Measurements from ENCODE around the gene AAK1. TPM values are rescaled to one million over a fixed set of nuclear protein-coding genes. Genes with fewer than 3 reads are reported as not detected.

The AAK1 gene
- total and polyA plus RNA-seq, 12 donors = 26.2 to 106 (median 68.5) TPM

DNA sequence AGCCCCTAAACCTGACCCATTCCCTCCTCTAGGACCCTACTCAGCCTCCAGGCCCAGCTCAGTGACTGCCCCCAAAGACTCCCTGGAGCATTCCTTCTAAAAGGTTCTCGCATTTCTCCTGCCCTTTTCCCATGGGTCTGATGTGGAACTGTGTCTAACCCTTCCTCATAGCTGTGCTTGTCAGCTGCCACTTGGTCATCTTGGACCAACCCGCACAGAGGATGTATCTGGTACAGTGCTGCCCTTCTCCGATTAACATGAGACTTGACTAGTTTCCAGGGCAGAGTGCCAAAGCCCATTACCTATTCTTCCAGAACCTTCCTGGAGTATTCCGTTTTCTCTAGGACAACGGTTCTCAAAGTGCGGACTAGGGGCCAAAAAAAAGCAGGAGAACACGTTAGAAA lies 205.8 kb downstream of the AAK1 start:
- WGBS, 4 donors = 52 to 66% (median 55%) methylated on average over 7 of the region's 7 CpGs
- H3K9me3 ChIP-seq (replicated peaks in 1 of 3) = no peaks in the 10 kb centered on the region
- peaks cover 16 to 27% of the 10 kb centered on the region in 2 donors for H3K4me1 ChIP-seq (replicated peaks in 1 of 2)
- H3K27ac ChIP-seq = peak overlapping the region; percentile 83 to 98 (median 96)
- intact Hi-C loops (cut with DNase I) = no loop called here
- no peak for TF ChIP-seq POLR2A (IDR thresholded peaks at IDR 0.05)
- TF ChIP-seq, protein P1, sequence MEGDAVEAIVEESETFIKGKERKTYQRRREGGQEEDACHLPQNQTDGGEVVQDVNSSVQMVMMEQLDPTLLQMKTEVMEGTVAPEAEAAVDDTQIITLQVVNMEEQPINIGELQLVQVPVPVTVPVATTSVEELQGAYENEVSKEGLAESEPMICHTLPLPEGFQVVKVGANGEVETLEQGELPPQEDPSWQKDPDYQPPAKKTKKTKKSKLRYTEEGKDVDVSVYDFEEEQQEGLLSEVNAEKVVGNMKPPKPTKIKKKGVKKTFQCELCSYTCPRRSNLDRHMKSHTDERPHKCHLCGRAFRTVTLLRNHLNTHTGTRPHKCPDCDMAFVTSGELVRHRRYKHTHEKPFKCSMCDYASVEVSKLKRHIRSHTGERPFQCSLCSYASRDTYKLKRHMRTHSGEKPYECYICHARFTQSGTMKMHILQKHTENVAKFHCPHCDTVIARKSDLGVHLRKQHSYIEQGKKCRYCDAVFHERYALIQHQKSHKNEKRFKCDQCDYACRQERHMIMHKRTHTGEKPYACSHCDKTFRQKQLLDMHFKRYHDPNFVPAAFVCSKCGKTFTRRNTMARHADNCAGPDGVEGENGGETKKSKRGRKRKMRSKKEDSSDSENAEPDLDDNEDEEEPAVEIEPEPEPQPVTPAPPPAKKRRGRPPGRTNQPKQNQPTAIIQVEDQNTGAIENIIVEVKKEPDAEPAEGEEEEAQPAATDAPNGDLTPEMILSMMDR (IDR thresholded peaks at IDR 0.05) = no peak
- H3K27me3 ChIP-seq = no peaks in the 10 kb centered on the region
- peak in 5 of 7 donors; percentile 59 to 73 (median 64) for DNase-seq
- peak overlapping the region in 2 of 4 donors; percentile 57 to 76 for H3K4me3 ChIP-seq
- H3K36me3 ChIP-seq (replicated peaks in 1 of 2) = no peaks in the 10 kb centered on the region

DNA sequence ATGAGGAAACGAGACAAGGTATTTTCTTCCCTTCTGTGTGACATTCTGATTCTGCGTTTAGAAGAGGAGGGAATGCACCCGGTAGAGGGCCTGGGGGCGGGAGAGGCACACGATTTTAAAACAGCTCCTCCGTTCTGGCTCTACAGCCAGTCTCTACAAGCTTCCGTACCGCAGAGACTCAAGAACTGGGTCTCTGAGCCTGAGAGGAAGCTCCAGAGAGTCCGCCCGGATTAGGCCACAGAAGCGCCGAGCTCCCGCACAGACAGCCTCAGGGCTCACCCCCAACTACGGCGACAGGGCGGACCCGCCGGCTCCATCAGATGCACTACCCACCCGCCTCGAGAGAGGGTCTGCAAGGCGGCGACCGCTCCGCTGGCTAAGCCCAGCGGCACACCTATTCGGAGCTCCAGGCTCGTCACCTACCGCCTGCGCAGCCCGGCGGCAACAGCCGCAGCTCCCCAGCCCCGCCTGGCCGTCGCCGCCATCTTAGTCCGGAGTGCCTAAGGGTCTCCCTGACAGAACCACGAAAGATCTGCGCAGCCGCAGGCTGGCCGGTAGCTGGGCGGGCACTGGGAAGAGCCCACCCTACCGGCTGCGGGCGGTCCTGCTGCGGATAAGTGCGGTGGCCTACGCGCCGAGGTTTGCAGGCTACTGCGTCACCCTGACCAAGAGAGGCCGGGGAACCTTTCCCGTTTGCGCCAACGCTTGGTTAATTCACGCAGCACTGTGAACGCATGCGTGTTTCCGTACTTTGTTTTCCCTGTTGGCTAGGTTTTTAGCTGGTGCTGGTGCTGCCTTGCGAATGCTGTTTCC lies 206.4 kb downstream of the AAK1 start, which contains the start of gene NFU1:
Gene NFU1 (minus strand): TSS at position 498 of the 813 bp plus-strand sequence. CDS start 13 bp downstream, at position 485.
- 0 to 1% (median 0%) methylated on average over 18 to 60 of the region's 60 CpGs for WGBS, 4 donors
- intact Hi-C loops (cut with DNase I) = no loop called here
- peaks cover 16 to 27% of the 10 kb centered on the region in 2 donors for H3K4me1 ChIP-seq (replicated peaks in 1 of 2)
- peak within 1 kb of the TSS; percentile 83 to 98 (median 96) for H3K27ac ChIP-seq
- H3K4me3 ChIP-seq = peak within 1 kb of the TSS; percentile 11 to 78 (median 66)
- TF ChIP-seq, protein P1 (IDR thresholded peaks at IDR 0.05) = peak; percentile 60 to 86 (median 73)
- peak; percentile 79 to 85 for TF ChIP-seq POLR2A (IDR thresholded peaks at IDR 0.05)
- no peaks in the 10 kb centered on the region for H3K9me3 ChIP-seq (replicated peaks in 1 of 3)
- no peaks in the 10 kb centered on the region for H3K27me3 ChIP-seq
- peak; percentile 92 to 97 (median 95) for DNase-seq
- H3K36me3 ChIP-seq (replicated peaks in 1 of 2) = no peaks in the 10 kb centered on the region

DNA sequence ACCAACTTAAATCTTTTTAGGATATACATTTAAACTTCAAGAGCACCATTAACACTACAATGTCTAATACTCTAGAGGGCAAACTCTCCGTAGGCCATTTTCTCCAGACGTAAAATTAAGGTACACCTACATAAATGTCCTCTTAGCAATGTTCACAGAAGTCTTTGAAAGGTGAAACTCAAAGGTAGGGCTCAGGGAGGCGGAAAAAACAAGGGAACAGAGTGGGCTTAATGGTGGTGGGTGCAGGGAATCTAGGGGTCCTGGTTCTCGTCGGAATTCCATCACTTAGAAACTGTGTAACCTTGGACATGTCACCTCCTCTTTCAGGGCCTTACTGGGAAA lies 207.0 kb downstream of the AAK1 start:
- TF ChIP-seq, protein P1 (IDR thresholded peaks at IDR 0.05) = no peak
- no peak for TF ChIP-seq POLR2A (IDR thresholded peaks at IDR 0.05)
- no peaks in the 10 kb centered on the region for H3K27me3 ChIP-seq
- no peak for DNase-seq
- peaks cover 0 to 4% of the 10 kb centered on the region in 2 donors for H3K36me3 ChIP-seq (replicated peaks in 1 of 2)
- 2 to 9% (median 6%) methylated on average over 5 of the region's 5 CpGs for WGBS, 4 donors
- peaks cover 16 to 27% of the 10 kb centered on the region in 2 donors for H3K4me1 ChIP-seq (replicated peaks in 1 of 2)
- peak overlapping the region in 3 of 4 donors; percentile 57 to 78 (median 76) for H3K4me3 ChIP-seq
- H3K9me3 ChIP-seq (replicated peaks in 1 of 3) = no peaks in the 10 kb centered on the region
- intact Hi-C loops (cut with DNase I) = no loop called here
- H3K27ac ChIP-seq = peak overlapping the region; percentile 83 to 98 (median 96)

DNA sequence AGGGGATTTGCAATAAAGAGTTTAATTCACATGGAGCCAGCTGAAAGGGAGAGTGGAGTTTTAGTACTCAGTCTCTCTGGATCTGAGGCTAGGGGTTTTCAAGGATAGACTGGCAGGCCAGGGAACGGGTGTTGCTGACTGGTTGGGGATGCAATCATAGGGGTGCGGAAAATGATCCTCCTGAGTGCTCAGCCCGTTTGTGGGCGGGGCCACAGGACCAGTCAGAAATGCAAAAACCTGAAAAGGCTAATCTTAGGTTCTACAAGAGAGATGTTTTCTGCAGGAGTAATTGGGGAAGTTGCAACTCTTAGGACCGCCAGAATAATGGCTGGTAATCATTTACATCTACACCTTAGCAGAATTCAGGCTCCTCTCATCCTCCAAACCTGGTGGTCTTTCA lies 208.8 kb downstream of the AAK1 start:
- no peak overlapping the region for H3K4me3 ChIP-seq
- H3K4me1 ChIP-seq (replicated peaks in 1 of 2) = peaks cover 16 to 27% of the 10 kb centered on the region in 2 donors
- DNase-seq = no peak
- intact Hi-C loops (cut with DNase I) = no loop called here
- H3K36me3 ChIP-seq (replicated peaks in 1 of 2) = peaks cover 0 to 19% of the 10 kb centered on the region in 2 donors
- H3K27me3 ChIP-seq = no peaks in the 10 kb centered on the region
- peak overlapping the region in 1 of 5 donors; percentile 1 for H3K27ac ChIP-seq
- 71 to 87% (median 77%) methylated on average over 5 of the region's 5 CpGs for WGBS, 4 donors
- H3K9me3 ChIP-seq (replicated peaks in 1 of 3) = no peaks in the 10 kb centered on the region
- TF ChIP-seq, protein P1 (IDR thresholded peaks at IDR 0.05) = no peak
- no peak for TF ChIP-seq POLR2A (IDR thresholded peaks at IDR 0.05)

Measured in adrenal gland (tissue), 12 donors.